ENCODE data around the gene LRRN3.

The LRRN3 gene

GRCh38 chr7:111089822-111090426 is 1.0 kb upstream of the LRRN3 start:
- Histone ChIP-seq H2AFZ (ENCODE audit: low read length) (no peak overlapping the region), H3K27me3 (replicated peaks; ENCODE audit: insufficient read depth, low read length) (no peaks in the 10 kb centered on the region), H3K9ac (ENCODE audit: low read length) (no peak overlapping the region), H3K4me3 (ENCODE audit: low read length) (no peak overlapping the region), H3F3A (ENCODE audit: insufficient read depth, low read length) (peaks cover 18% of the 10 kb centered on the region), H3K9me2 (replicated peaks; ENCODE audit: insufficient read depth, low read length) (no peaks in the 10 kb centered on the region), H3K9me3 (replicated peaks; ENCODE audit: insufficient read depth, low read length) (no peaks in the 10 kb centered on the region), H3K4me1 (ENCODE audit: low read length) (peaks cover 48% of the 10 kb centered on the region), H3K36me3 (replicated peaks; ENCODE audit: insufficient read depth, low read length) (no peaks in the 10 kb centered on the region), H3K27ac (ENCODE audit: low read length) (no peak overlapping the region), H3K79me2 (ENCODE audit: low read length) (no peaks in the 10 kb centered on the region), H3K4me2 (ENCODE audit: low read depth, low read length) (no peak overlapping the region), H4K20me1 (ENCODE audit: insufficient read depth, low read length) (no peaks in the 10 kb centered on the region)
- DNase-seq = peak; percentile 83
- TF ChIP-seq EZH2phosphoT487 (IDR thresholded peaks at IDR 0.05; ENCODE audit: low read length) (no peak), EZH2 (optimal IDR thresholded peaks at IDR 0.05; ENCODE audit: low read depth, low read length) (no peak), CTCF (IDR thresholded peaks at IDR 0.05; ENCODE audit: low read length) (peak; percentile 86)

- Histone ChIP-seq H3K4me1 (ENCODE audit: low read length) (peaks cover 40% of the 10 kb centered on the region), H3K4me3 (ENCODE audit: low read length) (peak overlapping the region; percentile 36), H3K27ac (ENCODE audit: low read length) (peak overlapping the region; percentile 63; the same call in 1 of the 2 replicates), H4K20me1 (ENCODE audit: insufficient read depth, low read length) (no peaks in the 10 kb centered on the region), H3K27me3 (replicated peaks; ENCODE audit: insufficient read depth, low read length) (no peaks in the 10 kb centered on the region), H3K9ac (ENCODE audit: low read length) (peak overlapping the region; percentile 4; the same call in 1 of the 2 replicates), H2AFZ (ENCODE audit: low read length) (peak overlapping the region; percentile 22; the same call in 1 of the 2 replicates), H3K9me2 (replicated peaks; ENCODE audit: insufficient read depth, low read length) (no peaks in the 10 kb centered on the region), H3K4me2 (ENCODE audit: low read depth, low read length) (peak overlapping the region; percentile 56), H3K9me3 (replicated peaks; ENCODE audit: insufficient read depth, low read length) (no peaks in the 10 kb centered on the region), H3K79me2 (ENCODE audit: low read length) (no peaks in the 10 kb centered on the region), H3K36me3 (replicated peaks; ENCODE audit: insufficient read depth, low read length) (no peaks in the 10 kb centered on the region), H3F3A (ENCODE audit: insufficient read depth, low read length) (peaks cover 18% of the 10 kb centered on the region)
- no peak for TF ChIP-seq EZH2 (optimal IDR thresholded peaks at IDR 0.05; ENCODE audit: low read depth, low read length)
- no peak for TF ChIP-seq EZH2phosphoT487 (IDR thresholded peaks at IDR 0.05; ENCODE audit: low read length)
- no peak for TF ChIP-seq CTCF (IDR thresholded peaks at IDR 0.05; ENCODE audit: low read length)
- DNase-seq = no peak
Observed at GRCh38 chr7:111091593-111092358, 849 bp downstream of the LRRN3 start.

GRCh38 chr7:111092406-111093236 is 1.7 kb downstream of the LRRN3 start:
- H3K4me1 ChIP-seq (ENCODE audit: low read length) = peaks cover 40% of the 10 kb centered on the region
- DNase-seq = peak; percentile 82
- H3K9me2 ChIP-seq (replicated peaks; ENCODE audit: insufficient read depth, low read length) = no peaks in the 10 kb centered on the region
- H3K4me2 ChIP-seq (ENCODE audit: low read depth, low read length) = peak overlapping the region; percentile 56
- no peaks in the 10 kb centered on the region for H3K9me3 ChIP-seq (replicated peaks; ENCODE audit: insufficient read depth, low read length)
- no peaks in the 10 kb centered on the region for H3K79me2 ChIP-seq (ENCODE audit: low read length)
- H3K36me3 ChIP-seq (replicated peaks; ENCODE audit: insufficient read depth, low read length) = no peaks in the 10 kb centered on the region
- no peaks in the 10 kb centered on the region for H4K20me1 ChIP-seq (ENCODE audit: insufficient read depth, low read length)
- H2AFZ ChIP-seq (ENCODE audit: low read length) = peak overlapping the region; percentile 22; the same call in 1 of the 2 replicates
- TF ChIP-seq EZH2 (optimal IDR thresholded peaks at IDR 0.05; ENCODE audit: low read depth, low read length) (no peak), EZH2phosphoT487 (IDR thresholded peaks at IDR 0.05; ENCODE audit: low read length) (no peak), CTCF (IDR thresholded peaks at IDR 0.05; ENCODE audit: low read length) (no peak)
- H3K27ac ChIP-seq (ENCODE audit: low read length) = peak overlapping the region; percentile 63
- no peaks in the 10 kb centered on the region for H3K27me3 ChIP-seq (replicated peaks; ENCODE audit: insufficient read depth, low read length)
- peak overlapping the region; percentile 36 for H3K4me3 ChIP-seq (ENCODE audit: low read length)
- H3F3A ChIP-seq (ENCODE audit: insufficient read depth, low read length) = peaks cover 18% of the 10 kb centered on the region
- H3K9ac ChIP-seq (ENCODE audit: low read length) = peak overlapping the region; percentile 16; the same call in 1 of the 2 replicates
